NCI-H526 (cell line): ENCODE data around the gene MAST2.
"Not testable (repeated sequence)": the region's sequence is repeated elsewhere in the genome, so short reads cannot be mapped to it uniquely, and the experiment has no call there.

Experiments
- DNase-seq, 2 experiments: peaks; one replicate each; lab custom pipeline; 2025; lab: John Stamatoyannopoulos, UW

MAST2 gene

DNA sequence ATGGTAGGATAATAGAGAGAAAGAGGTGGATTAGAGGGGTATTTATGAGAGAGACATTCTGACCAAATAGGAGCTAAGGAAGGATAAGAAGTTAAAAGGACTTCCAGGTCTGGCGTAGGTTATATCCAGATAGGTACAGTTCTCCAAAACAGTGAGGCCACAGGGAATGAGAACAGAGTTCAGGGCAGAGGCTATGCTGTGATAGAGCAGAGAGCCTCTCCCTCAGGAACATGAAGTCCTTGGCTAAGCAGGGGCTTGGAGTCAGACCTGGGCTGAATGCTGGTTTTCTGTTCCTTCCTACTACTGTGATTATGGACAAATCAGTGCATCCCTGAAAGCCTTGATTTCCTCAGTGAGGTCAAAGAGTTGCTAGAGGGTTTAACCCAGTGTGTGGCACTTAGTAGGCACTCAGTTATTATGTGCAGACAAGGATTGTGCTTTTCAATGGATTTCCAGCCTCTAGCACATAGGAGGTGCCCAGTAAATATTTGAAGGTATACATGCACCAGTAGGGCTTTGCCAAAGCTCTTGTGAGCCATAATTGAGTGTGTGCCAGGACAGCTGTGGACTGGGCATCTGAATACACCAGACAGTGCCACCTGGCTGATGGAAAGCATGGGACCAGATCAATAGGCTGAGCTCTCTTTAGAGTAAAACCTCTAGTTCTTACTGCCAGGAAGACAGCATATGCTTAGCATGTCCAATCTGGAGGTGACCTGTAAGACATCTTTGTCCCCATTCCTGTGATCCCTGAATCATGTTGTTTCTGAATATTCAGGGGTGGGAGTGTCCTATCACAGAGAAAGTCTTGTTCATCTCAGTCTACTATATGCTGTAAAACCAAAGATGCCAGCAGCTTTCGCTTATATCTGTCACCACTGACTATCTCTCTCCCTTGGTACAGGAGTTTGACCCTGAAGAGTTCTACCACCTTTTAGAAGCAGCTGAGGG lies 217.9 kb downstream of the MAST2 start:
- peak in 1 of 2 experiments; percentile 33 for DNase-seq

- DNase-seq: no peak
These were observed 223.1 kb downstream of the MAST2 start for GRCh38 chr1:46026531-46026930.

DNA sequence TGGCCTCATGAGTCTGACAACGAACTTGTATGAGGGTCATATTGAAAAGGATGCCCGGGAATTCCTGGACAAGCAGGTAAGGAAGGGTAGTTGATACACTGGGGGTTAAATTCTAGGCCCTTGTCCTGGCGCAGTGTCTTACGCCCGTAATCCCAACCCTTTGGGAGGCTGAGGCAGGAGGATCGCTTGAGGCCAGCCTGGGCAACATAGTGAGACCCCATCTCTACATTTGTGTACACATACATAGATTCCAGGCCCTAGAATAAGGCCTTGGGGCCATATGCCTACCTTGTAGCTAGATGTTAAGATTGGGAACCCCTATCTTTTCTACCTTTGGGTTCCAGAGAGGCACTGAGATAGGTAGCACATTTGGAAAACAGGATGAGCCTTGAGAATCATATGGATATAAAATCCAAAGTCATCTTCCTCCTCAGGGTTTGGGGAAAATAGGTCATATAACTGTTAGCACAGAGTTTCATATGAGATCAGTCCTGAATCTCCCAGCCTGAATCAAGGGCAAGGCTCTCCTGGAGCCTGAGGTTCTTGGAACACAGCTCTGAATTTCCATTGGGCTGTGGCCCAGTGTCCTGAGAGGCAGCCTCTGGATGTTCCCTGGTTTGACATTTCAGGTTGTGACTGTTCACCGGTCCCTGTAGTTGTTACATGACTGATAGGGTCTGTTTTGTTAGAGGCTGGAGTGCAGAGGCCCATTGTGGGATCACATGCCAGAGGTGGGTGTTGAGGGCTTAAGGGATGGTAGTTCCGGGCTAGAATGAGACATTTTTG lies 224.6 kb downstream of the MAST2 start:
- no peak for DNase-seq

GRCh38 chr1:46030074-46030870 lies 226.9 kb downstream of the MAST2 start:
- no peak for DNase-seq

DNA sequence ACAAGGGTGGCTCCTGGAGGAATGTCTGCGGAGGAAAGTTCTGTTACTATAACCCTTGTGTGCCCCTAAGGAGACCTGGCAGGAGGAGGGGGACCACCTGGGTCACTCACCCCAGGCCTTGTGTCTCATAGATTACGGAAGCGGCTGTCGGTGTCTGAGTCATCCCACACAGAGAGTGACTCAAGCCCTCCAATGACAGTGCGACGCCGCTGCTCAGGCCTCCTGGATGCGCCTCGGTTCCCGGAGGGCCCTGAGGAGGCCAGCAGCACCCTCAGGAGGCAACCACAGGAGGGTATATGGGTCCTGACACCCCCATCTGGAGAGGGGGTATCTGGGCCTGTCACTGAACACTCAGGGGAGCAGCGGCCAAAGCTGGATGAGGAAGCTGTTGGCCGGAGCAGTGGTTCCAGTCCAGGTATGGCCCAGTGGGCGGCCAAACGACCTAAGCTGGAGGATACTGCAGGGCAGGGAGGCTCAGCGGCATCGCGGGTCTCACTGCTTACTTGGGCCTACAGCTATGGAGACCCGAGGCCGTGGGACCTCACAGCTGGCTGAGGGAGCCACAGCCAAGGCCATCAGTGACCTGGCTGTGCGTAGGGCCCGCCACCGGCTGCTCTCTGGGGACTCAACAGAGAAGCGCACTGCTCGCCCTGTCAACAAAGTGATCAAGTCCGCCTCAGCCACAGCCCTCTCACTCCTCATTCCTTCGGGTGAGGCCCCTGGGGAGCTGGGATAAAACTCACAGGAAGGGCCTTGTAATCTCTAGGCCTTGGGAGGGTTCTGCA lies 227.7 kb downstream of the MAST2 start:
- DNase-seq: no peak

- DNase-seq: no peak
These were observed 231.4 kb downstream of the MAST2 start for GRCh38 chr1:46034601-46035516.

- DNase-seq: peak; percentile 59 to 94
These were observed 233.8 kb downstream of the MAST2 start for GRCh38 chr1:46036894-46037839.

DNA sequence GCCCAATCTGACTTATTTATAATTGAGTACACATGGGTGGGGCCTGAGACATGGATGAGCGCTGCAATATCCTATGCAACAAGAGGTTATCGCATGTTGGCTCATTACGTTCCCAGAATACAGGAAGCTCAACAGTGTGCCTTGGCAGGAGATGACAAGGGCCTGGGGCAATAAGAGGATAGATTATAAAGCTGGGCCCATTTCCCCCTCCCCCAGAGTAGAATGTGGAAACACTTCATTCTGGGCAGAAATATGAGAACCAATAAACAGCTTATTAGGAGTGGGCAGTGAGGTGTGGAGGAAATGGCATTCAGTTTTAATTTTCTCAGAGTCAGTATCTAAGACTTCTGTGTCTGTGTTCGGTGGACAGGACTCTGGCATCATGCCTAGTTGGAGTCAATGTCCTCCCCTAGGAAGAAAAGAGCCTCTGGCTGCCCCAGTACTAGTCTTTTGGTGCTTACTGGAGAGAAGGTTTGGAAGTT lies 236.2 kb downstream of the MAST2 start:
- DNase-seq: peak in 1 of 2 experiments; percentile 23

GRCh38 chr1:46041551-46041950 lies 238.1 kb downstream of the MAST2 start:
- DNase-seq: no peak

DNA sequence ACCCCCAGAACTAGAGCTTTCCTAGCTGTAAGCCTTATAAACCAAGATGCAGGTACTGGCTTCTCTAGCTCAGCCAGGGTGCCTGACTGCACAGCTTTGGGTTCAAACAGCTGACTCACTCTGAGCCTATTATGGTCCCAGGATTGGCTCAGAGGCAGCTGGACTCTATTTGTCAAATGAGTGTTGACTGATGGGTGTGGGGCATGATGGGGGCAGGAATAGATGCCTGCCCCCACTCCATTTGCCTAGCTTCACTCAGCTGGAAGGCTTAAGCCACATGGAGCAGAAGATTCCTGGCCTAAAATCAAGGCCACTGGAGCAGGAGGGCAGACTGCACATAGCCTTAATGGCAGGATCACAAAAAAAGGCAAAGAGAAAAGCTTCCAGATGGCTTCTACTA lies 238.6 kb downstream of the MAST2 start:
- DNase-seq: no peak

- no peak for DNase-seq
These were observed 240.1 kb downstream of the MAST2 start for GRCh38 chr1:46043458-46044017.

DNA sequence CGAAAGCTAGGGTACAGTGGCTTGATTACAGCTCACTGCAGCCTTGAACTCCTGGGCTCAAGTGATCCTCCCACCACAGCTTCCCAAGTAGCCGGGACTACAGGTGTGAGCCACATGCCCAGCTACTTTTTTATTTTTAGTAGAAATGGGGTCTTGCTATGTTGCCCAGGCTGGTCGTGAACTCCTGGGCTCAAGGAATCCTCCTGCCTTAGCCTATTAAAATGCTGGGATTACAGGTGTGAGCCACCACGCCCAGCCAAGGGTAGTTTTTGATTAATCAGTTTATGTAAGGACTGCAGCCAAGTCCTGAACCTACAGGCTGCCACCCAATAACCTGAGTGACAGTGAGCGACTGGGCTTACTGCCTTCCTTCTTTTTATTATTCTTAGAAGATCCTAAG lies 240.7 kb downstream of the MAST2 start:
- no peak for DNase-seq

DNA sequence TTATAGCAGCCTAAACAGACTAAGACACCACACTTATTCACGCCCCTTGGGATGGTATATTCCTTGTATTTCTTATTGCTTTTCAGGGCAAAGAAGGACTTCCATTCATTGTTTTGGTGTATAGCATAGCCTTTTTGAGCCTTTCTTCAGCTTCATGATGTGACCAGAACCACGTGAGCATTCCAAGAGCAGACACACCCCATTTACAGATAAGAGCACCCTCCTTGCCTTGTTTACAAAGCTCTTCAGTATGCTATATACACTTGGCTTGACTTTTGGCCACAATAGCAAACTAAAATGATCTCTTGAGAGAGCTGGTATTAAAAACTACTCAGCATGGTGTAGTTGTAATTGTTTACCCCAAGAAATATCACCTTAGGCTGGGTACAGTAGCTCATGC lies 250.3 kb downstream of the MAST2 start:
- no peak for DNase-seq

DNA sequence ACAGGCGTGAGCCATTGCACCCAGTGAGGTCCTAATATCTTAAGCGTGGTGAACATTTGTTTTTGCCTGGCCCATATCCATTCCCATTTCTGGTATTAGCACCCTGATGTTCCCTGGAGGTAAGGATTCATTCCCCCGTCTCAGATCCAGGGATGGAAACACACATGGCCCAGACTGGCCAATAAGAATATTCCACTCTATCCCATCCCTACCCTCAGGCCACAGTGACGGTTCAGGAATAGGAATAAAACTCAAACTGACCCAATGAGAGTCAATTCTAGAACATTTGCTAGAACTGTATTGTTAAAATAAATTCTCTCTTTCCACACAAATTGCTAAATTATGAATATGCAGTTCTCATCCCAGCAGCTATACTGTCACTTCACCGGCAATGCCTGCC lies 252.9 kb downstream of the MAST2 start:
- no peak for DNase-seq

DNA sequence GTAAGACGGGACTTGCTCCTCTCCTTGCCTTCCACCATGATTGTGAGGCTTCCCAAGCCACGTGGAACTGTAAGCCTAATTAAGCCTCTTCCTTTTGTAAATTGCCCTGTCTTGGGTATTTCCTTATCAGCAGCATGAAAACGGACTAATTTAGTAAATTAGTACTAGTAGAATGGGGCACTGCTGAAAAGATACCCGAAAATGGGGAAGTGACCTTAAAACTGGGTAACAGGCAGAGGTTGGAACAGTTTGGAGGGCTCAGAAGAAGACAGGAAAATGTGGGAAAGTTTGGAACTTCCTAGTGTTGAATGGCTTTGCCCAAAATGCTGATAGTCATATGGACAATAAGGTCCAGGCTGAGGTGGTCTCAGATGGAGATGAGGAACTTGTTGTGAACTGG lies 253.8 kb downstream of the MAST2 start:
- DNase-seq: not testable (repeated sequence)

DNA sequence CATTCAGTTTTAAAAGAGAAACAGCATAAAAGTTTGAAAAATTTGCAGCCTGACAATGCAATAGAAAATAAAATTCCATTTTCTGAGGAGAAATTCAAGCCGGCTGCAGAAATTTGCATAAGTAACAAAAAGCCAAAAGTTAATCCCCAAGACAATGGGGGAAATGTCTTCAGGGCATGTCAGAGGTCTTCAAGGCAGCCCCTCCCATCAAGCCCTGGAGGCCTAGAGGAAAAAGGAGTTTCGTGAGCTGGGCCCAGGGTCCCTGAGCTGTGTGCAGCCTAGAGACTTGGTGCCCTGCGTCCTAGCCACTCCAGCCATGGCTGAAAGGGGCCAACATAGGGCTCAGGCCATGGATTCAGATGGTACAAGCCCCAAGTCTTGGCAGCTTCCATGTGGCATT lies 254.4 kb downstream of the MAST2 start:
- DNase-seq: no peak

GRCh38 chr1:46058936-46059335 lies 255.5 kb downstream of the MAST2 start:
- no peak for DNase-seq

- no peak for DNase-seq
These were observed 257.7 kb downstream of the MAST2 start for GRCh38 chr1:46061146-46061545.
